Calu3 (cell line): Measurements from ENCODE around the gene MBIP. TPM values are rescaled to one million over a fixed set of nuclear protein-coding genes. Genes with fewer than 3 reads are reported as not detected.

ENCODE experiments used
- BruUV-seq: library from RNA; stranded (reverse); fragments of 400-500 nt; replicated peaks from 2 replicates; lab custom pipeline; 2021; lab: Mats Ljungman, UMichigan
- CTCF ChIA-PET: fragments of 300-600 bp; sonication (Branson Sonifier 250); formaldehyde crosslinking; loops from one replicate; lab custom pipeline; 2022; ENCODE audit warnings: antibody characterized with exemption; lab: Charles Lee
- DNase-seq: peaks from one replicate; pipeline ENCODE4 v3.0.0; 2022
- H3K27ac Mint-ChIP-seq: one replicate; pipeline ENCODE4 v1.8.0; 2022; ENCODE audit warnings: mixed read lengths; ENCODE audit not compliant: unreplicated experiment
- H3K27me3 Mint-ChIP-seq: one replicate; pipeline ENCODE4 v1.8.0; 2022; ENCODE audit warnings: mixed read lengths; ENCODE audit not compliant: unreplicated experiment
- H3K36me3 Mint-ChIP-seq: one replicate; pipeline ENCODE4 v1.8.0; 2022; ENCODE audit warnings: mild to moderate bottlenecking, moderate library complexity, mixed read lengths; ENCODE audit not compliant: insufficient read depth, unreplicated experiment
- H3K4me1 Mint-ChIP-seq: one replicate; pipeline ENCODE4 v1.8.0; 2022; ENCODE audit warnings: mild to moderate bottlenecking, low read depth, mixed read lengths; ENCODE audit not compliant: unreplicated experiment
- H3K4me3 Mint-ChIP-seq: one replicate; pipeline ENCODE4 v1.8.0; 2022; ENCODE audit warnings: mild to moderate bottlenecking, low read depth, moderate library complexity, mixed read lengths; ENCODE audit not compliant: unreplicated experiment
- H3K9me3 Mint-ChIP-seq: one replicate; pipeline ENCODE4 v1.8.0; 2022; ENCODE audit warnings: low read depth, mixed read lengths; ENCODE audit not compliant: unreplicated experiment
- CTCF ChIP-seq: fragments of 200-600 bp; IDR thresholded peaks from one replicate; pipeline ENCODE4 v1.8.0; 2022; ENCODE audit warnings: antibody characterized with exemption; ENCODE audit not compliant: unreplicated experiment
- intact Hi-C: fragments of 100-400 bp; cut with micrococcal nuclease; formaldehyde crosslinking; loops from one replicate; pipeline ENCODE4 v1.10.0; 2022; ENCODE audit not compliant: unreplicated experiment
- total RNA-seq: library from RNA; stranded (reverse); gene quantifications from 2 replicates; pipeline ENCODE4 v1.2.3, GENCODE V29; 2022

Gene MBIP
- total RNA-seq, 1 experiment from 2014 or later, result 20.0 TPM

GRCh38 chr14:36363704-36364103, 43.3 kb upstream of the MBIP start:
- Mint-ChIP-seq H3K4me3 (no peak overlapping the region), H3K4me1 (no peaks in the 10 kb centered on the region), H3K27me3 (no peaks in the 10 kb centered on the region), H3K27ac (no peak overlapping the region), H3K36me3 (no peaks in the 10 kb centered on the region), H3K9me3 (no peaks in the 10 kb centered on the region)
- DNase-seq, result no peak
- intact Hi-C loops, result no loop called here
- CTCF ChIA-PET, result interaction anchor here (0.7 kb wide), 1 partner anchor 47 kb away, joined by 3 read pairs; no protein-coding TSS in a partner anchor
- no TSS peak for BruUV-seq
- TF ChIP-seq CTCF, result no peak

- no peaks in the 10 kb centered on the region for H3K27me3 Mint-ChIP-seq
- DNase-seq, result no peak
- intact Hi-C loops, result no loop called here
- H3K9me3 Mint-ChIP-seq, result no peaks in the 10 kb centered on the region
- no peaks in the 10 kb centered on the region for H3K36me3 Mint-ChIP-seq
- no TSS peak for BruUV-seq
- no peak overlapping the region for H3K27ac Mint-ChIP-seq
- CTCF ChIA-PET, result no interaction called here
- TF ChIP-seq CTCF, result no peak
- H3K4me1 Mint-ChIP-seq, result no peaks in the 10 kb centered on the region
- no peak overlapping the region for H3K4me3 Mint-ChIP-seq
Observed at GRCh38 chr14:36362648-36363047, 42.2 kb upstream of the MBIP start.

GRCh38 chr14:36361210-36361853, 40.9 kb upstream of the MBIP start:
- no TSS peak for BruUV-seq
- H3K27me3 Mint-ChIP-seq, result no peaks in the 10 kb centered on the region
- H3K9me3 Mint-ChIP-seq, result peaks cover 3% of the 10 kb centered on the region
- CTCF ChIA-PET, result no interaction called here
- no peak overlapping the region for H3K4me3 Mint-ChIP-seq
- no peaks in the 10 kb centered on the region for H3K36me3 Mint-ChIP-seq
- DNase-seq, result no peak
- H3K4me1 Mint-ChIP-seq, result no peaks in the 10 kb centered on the region
- no peak for TF ChIP-seq CTCF
- no peak overlapping the region for H3K27ac Mint-ChIP-seq
- intact Hi-C loops, result no loop called here

- CTCF ChIA-PET, result no interaction called here
- Mint-ChIP-seq H3K4me3 (no peak overlapping the region), H3K27ac (no peak overlapping the region), H3K9me3 (peaks cover 5% of the 10 kb centered on the region), H3K4me1 (no peaks in the 10 kb centered on the region), H3K27me3 (no peaks in the 10 kb centered on the region), H3K36me3 (no peaks in the 10 kb centered on the region)
- intact Hi-C loops, result no loop called here
- no peak for TF ChIP-seq CTCF
- BruUV-seq, result no TSS peak
- DNase-seq, result no peak
Observed at GRCh38 chr14:36356862-36357261, 36.4 kb upstream of the MBIP start.
